ENCODE data around the gene RAB11FIP4. TPM values are rescaled to one million over a fixed set of nuclear protein-coding genes. Genes with fewer than 3 reads are reported as not detected.
A peak's percentile ranks its signal among the peaks of the same experiment; 100 is the strongest.

Gene RAB11FIP4
- total RNA-seq, 2 donors from 2014 or later = 16.2 to 21.6 TPM

GRCh38 chr17:31529841-31530251, 138.4 kb downstream of the RAB11FIP4 start:
- no peak for ATAC-seq
- DNase-seq (ENCODE audit: low spot score) = no peak
- H3K4me1 Mint-ChIP-seq (ENCODE audit: low read depth in 2 of 2) = peaks cover 0 to 4% of the 10 kb centered on the region in 2 donors
- H3K4me3 Mint-ChIP-seq = no peak overlapping the region
- no peaks in the 10 kb centered on the region for H3K27me3 Mint-ChIP-seq
- no peaks in the 10 kb centered on the region for H3K9me3 Mint-ChIP-seq
- no peak overlapping the region for H3K27ac Mint-ChIP-seq
- no peaks in the 10 kb centered on the region for H3K36me3 Mint-ChIP-seq

- no peak overlapping the region for H3K4me3 Mint-ChIP-seq
- DNase-seq (ENCODE audit: low spot score) (no peak), ATAC-seq (no peak)
- H3K27ac Mint-ChIP-seq = no peak overlapping the region
- H3K36me3 Mint-ChIP-seq = no peaks in the 10 kb centered on the region
- H3K4me1 Mint-ChIP-seq (ENCODE audit: low read depth in 2 of 2) = peaks cover 0 to 5% of the 10 kb centered on the region in 2 donors
- H3K27me3 Mint-ChIP-seq = no peaks in the 10 kb centered on the region
- H3K9me3 Mint-ChIP-seq = no peaks in the 10 kb centered on the region
These were observed 139.0 kb downstream of the RAB11FIP4 start for GRCh38 chr17:31530391-31530985.

- Mint-ChIP-seq H3K4me1 (ENCODE audit: low read depth in 2 of 2) (peaks cover 0 to 8% of the 10 kb centered on the region in 2 donors), H3K9me3 (no peaks in the 10 kb centered on the region), H3K36me3 (no peaks in the 10 kb centered on the region), H3K27ac (no peak overlapping the region), H3K27me3 (no peaks in the 10 kb centered on the region), H3K4me3 (no peak overlapping the region)
- DNase-seq (ENCODE audit: low spot score) (no peak), ATAC-seq (no peak)
These were observed 140.0 kb downstream of the RAB11FIP4 start for GRCh38 chr17:31531336-31531980.

GRCh38 chr17:31532081-31532480, 140.6 kb downstream of the RAB11FIP4 start:
- H3K27me3 Mint-ChIP-seq = no peaks in the 10 kb centered on the region
- DNase-seq (ENCODE audit: low spot score) = no peak
- H3K36me3 Mint-ChIP-seq = no peaks in the 10 kb centered on the region
- H3K4me3 Mint-ChIP-seq = no peak overlapping the region
- no peak overlapping the region for H3K27ac Mint-ChIP-seq
- no peaks in the 10 kb centered on the region for H3K9me3 Mint-ChIP-seq
- peaks cover 0 to 11% of the 10 kb centered on the region in 2 donors for H3K4me1 Mint-ChIP-seq (ENCODE audit: low read depth in 2 of 2)
- ATAC-seq = no peak

- ATAC-seq = no peak
- Mint-ChIP-seq H3K27me3 (no peaks in the 10 kb centered on the region), H3K27ac (peak overlapping the region in 1 of 2 donors; percentile 19), H3K4me3 (no peak overlapping the region), H3K4me1 (ENCODE audit: low read depth in 2 of 2) (peaks cover 0 to 12% of the 10 kb centered on the region in 2 donors), H3K36me3 (no peaks in the 10 kb centered on the region), H3K9me3 (no peaks in the 10 kb centered on the region)
- DNase-seq (ENCODE audit: low spot score) = no peak
These were observed 141.1 kb downstream of the RAB11FIP4 start for GRCh38 chr17:31532526-31532925.

GRCh38 chr17:31533546-31534155, 142.2 kb downstream of the RAB11FIP4 start:
- H3K27me3 Mint-ChIP-seq = no peaks in the 10 kb centered on the region
- DNase-seq (ENCODE audit: low spot score) = no peak
- no peaks in the 10 kb centered on the region for H3K9me3 Mint-ChIP-seq
- peak in 1 of 2 donors; percentile 47 for ATAC-seq
- H3K4me1 Mint-ChIP-seq (ENCODE audit: low read depth in 2 of 2) = peaks cover 0 to 12% of the 10 kb centered on the region in 2 donors
- H3K36me3 Mint-ChIP-seq = no peaks in the 10 kb centered on the region
- no peak overlapping the region for H3K27ac Mint-ChIP-seq
- H3K4me3 Mint-ChIP-seq = no peak overlapping the region

GRCh38 chr17:31534223-31534888, 142.9 kb downstream of the RAB11FIP4 start:
- no peak overlapping the region for H3K27ac Mint-ChIP-seq
- H3K4me3 Mint-ChIP-seq = no peak overlapping the region
- H3K36me3 Mint-ChIP-seq = no peaks in the 10 kb centered on the region
- H3K27me3 Mint-ChIP-seq = no peaks in the 10 kb centered on the region
- H3K4me1 Mint-ChIP-seq (ENCODE audit: low read depth in 2 of 2) = peaks cover 0 to 12% of the 10 kb centered on the region in 2 donors
- no peak for DNase-seq (ENCODE audit: low spot score)
- H3K9me3 Mint-ChIP-seq = no peaks in the 10 kb centered on the region
- no peak for ATAC-seq

GRCh38 chr17:31535581-31535981, 144.1 kb downstream of the RAB11FIP4 start:
- DNase-seq (ENCODE audit: low spot score) = no peak

GRCh38 chr17:31536451-31536850, 145.0 kb downstream of the RAB11FIP4 start:
- Mint-ChIP-seq H3K36me3 (no peaks in the 10 kb centered on the region), H3K4me3 (no peak overlapping the region), H3K9me3 (no peaks in the 10 kb centered on the region), H3K27ac (no peak overlapping the region), H3K4me1 (ENCODE audit: low read depth in 2 of 2) (peaks cover 0 to 12% of the 10 kb centered on the region in 2 donors), H3K27me3 (no peaks in the 10 kb centered on the region)
- DNase-seq (ENCODE audit: low spot score) (no peak), ATAC-seq (no peak)

More at GRCh38 chr17:31535581-31535981, 144.1 kb downstream of the RAB11FIP4 start:
- H3K9me3 Mint-ChIP-seq = no peaks in the 10 kb centered on the region
- H3K4me1 Mint-ChIP-seq (ENCODE audit: low read depth in 2 of 2) = peaks cover 0 to 12% of the 10 kb centered on the region in 2 donors
- no peak overlapping the region for H3K4me3 Mint-ChIP-seq
- ATAC-seq = peak in 1 of 2 donors; percentile 35
- no peaks in the 10 kb centered on the region for H3K36me3 Mint-ChIP-seq
- peak overlapping the region in 1 of 2 donors; percentile 59 for H3K27ac Mint-ChIP-seq
- H3K27me3 Mint-ChIP-seq = no peaks in the 10 kb centered on the region

GRCh38 chr17:31537565-31538011, 146.1 kb downstream of the RAB11FIP4 start:
- H3K4me3 Mint-ChIP-seq = no peak overlapping the region
- DNase-seq (ENCODE audit: low spot score) (no peak), ATAC-seq (no peak)
- peaks cover 0 to 12% of the 10 kb centered on the region in 2 donors for H3K4me1 Mint-ChIP-seq (ENCODE audit: low read depth in 2 of 2)
- H3K27ac Mint-ChIP-seq = no peak overlapping the region
- H3K27me3 Mint-ChIP-seq = no peaks in the 10 kb centered on the region
- H3K9me3 Mint-ChIP-seq = no peaks in the 10 kb centered on the region
- no peaks in the 10 kb centered on the region for H3K36me3 Mint-ChIP-seq

GRCh38 chr17:31538080-31538762, 146.7 kb downstream of the RAB11FIP4 start:
- no peak for DNase-seq (ENCODE audit: low spot score)
- no peaks in the 10 kb centered on the region for H3K27me3 Mint-ChIP-seq
- no peak for ATAC-seq
- no peaks in the 10 kb centered on the region for H3K9me3 Mint-ChIP-seq
- no peak overlapping the region for H3K27ac Mint-ChIP-seq
- no peaks in the 10 kb centered on the region for H3K36me3 Mint-ChIP-seq
- peaks cover 0 to 11% of the 10 kb centered on the region in 2 donors for H3K4me1 Mint-ChIP-seq (ENCODE audit: low read depth in 2 of 2)
- H3K4me3 Mint-ChIP-seq = no peak overlapping the region

- H3K27ac Mint-ChIP-seq = no peak overlapping the region
- peaks cover 0 to 5% of the 10 kb centered on the region in 2 donors for H3K4me1 Mint-ChIP-seq (ENCODE audit: low read depth in 2 of 2)
- DNase-seq (ENCODE audit: low spot score) (no peak), ATAC-seq (no peak)
- no peaks in the 10 kb centered on the region for H3K27me3 Mint-ChIP-seq
- H3K36me3 Mint-ChIP-seq = no peaks in the 10 kb centered on the region
- no peak overlapping the region for H3K4me3 Mint-ChIP-seq
- no peaks in the 10 kb centered on the region for H3K9me3 Mint-ChIP-seq
These were observed 149.3 kb downstream of the RAB11FIP4 start for GRCh38 chr17:31540602-31541307.

- no peak overlapping the region for H3K27ac Mint-ChIP-seq
- H3K4me3 Mint-ChIP-seq = no peak overlapping the region
- no peak for DNase-seq (ENCODE audit: low spot score)
- H3K9me3 Mint-ChIP-seq = no peaks in the 10 kb centered on the region
- peak in 1 of 2 donors; percentile 11 for ATAC-seq
- H3K36me3 Mint-ChIP-seq = no peaks in the 10 kb centered on the region
- H3K27me3 Mint-ChIP-seq = no peaks in the 10 kb centered on the region
- H3K4me1 Mint-ChIP-seq (ENCODE audit: low read depth in 2 of 2) = peaks cover 0 to 4% of the 10 kb centered on the region in 2 donors
These were observed 150.1 kb downstream of the RAB11FIP4 start for GRCh38 chr17:31541559-31541958.

Data from natural killer cell treated with Interleukin-12 subunit alpha and Interleukin-12 subunit beta and Interleukin-15 and Interleukin-18, amount 100 ng/mL, for 72 hours (primary cell).